HG03432 (cell line): ENCODE data around the gene MPZL1.
"Not testable (repeated sequence)": the region's sequence is repeated elsewhere in the genome, so short reads cannot be mapped to it uniquely, and the experiment has no call there.

Experiments used
- ATAC-seq: cut with Tn5 transposase; IDR thresholded peaks from one replicate; pipeline ENCODE4 v1.9.1; 2021; ENCODE audit warnings: mild to moderate bottlenecking, moderate library complexity; ENCODE audit not compliant: unreplicated experiment

MPZL1 gene

DNA sequence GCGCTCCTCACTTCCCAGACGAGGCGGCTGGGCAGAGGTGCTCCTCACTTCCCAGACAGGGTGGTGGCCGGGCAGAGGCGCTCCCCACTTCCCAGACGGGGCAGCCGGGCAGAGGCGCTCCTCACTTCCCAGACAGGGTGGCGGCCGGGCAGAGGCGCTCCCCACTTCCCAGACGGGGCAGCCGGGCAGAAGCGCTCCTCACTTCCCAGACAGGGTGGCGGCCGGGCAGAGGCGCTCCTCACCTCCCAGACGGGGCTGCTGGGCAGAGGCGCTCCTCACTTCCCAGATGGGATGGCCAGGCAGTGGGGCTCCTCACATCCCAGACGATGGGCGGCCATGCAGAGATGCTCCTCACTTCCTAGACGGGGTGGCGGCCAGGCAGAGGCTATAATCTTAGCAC lies 84.5 kb downstream of the MPZL1 start:
- not testable (repeated sequence) for ATAC-seq

DNA sequence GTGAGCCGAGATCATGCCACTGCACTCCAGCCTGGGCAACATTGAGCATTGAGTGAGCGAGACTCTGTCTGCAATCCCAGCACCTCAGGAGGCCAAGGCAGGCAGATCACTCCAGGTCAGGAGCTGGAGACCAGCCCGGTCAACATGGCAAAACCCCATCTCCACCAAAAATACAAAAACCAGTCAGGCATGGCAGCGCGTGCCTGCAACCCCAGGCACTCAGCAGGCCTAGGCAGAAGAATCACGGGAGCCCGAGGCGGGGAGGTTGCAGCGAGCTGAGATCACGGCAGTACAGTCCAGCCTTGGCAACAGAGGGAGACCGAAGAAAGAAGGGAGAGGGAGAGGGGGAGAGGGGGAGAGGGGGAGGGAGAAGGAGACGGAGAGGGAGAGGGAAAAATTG lies 84.9 kb downstream of the MPZL1 start:
- ATAC-seq, result not testable (repeated sequence)

DNA sequence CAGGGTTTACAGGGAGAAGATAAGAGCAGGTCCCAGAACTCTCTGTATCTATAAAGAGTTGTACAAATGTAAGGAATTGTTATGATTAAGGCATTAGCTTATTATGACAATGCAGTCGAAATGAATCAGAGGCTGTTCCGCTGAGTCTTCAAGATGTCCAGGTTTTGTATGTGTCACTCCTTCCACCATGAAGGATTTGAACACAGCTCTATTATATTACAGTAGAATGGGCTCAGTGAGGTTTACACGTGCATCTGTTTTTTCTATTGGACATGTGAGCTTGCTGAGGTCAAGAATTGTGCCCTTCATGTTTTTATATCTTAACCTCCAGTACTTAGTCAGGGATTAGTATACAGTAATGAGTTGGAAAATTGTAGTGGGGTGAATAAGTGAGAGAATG lies 86.3 kb downstream of the MPZL1 start:
- ATAC-seq, result no peak

DNA sequence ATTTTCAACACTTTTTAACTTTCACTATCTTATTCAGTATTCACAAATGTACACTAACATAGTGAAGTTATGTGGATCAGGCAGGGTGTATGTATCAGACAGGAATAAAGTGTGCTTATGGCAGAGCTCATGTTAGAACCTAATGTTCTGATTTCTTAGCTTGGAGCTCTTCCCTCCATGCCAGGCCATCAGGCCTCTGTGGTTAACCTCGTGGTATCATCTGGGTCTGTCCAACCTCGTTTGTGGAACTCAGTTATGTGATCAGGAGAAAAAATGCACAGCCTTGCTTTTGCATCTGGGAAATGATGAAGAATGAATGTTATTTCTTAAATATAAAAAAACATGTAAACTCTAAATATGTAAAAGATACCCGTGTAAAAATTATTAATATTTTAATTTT lies 86.9 kb downstream of the MPZL1 start:
- ATAC-seq, result no peak

DNA sequence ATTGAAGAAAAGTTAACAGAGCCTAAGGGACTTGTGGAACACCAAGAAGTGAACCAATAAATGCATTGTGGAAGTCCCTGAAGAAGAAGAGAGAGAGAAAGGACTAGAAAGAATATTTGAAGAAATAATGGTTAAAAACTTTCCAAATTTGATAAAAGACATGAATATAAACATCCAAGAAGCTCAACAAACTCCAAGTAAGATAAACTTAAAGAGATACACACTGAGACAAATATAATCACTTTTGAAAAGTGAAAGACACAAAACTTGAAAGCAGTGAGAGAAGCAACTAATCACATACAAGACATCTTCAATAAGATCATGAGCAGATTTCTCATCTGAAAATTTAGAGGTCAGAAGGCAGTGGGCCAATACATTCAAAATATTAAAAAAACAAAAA lies 91.2 kb downstream of the MPZL1 start:
- no peak for ATAC-seq

DNA sequence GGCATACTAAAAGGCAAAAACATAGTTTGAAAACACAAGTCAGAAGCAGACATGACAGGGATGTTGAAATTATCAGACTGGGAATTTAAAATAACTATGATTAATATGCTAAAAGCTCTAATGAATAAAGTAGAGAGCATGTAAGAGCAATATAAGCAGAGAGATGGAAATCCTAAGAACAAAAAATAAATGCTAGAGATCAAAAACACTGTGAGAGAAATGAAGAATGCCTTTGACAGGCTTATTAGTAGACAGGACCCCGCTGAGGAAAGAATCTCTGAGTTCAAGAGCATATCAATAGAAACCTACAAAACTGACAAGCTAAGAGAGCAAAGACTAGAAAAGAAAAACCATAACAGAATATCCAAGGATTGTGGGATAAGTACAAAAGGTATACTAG lies 93.9 kb downstream of the MPZL1 start:
- ATAC-seq, result no peak

DNA sequence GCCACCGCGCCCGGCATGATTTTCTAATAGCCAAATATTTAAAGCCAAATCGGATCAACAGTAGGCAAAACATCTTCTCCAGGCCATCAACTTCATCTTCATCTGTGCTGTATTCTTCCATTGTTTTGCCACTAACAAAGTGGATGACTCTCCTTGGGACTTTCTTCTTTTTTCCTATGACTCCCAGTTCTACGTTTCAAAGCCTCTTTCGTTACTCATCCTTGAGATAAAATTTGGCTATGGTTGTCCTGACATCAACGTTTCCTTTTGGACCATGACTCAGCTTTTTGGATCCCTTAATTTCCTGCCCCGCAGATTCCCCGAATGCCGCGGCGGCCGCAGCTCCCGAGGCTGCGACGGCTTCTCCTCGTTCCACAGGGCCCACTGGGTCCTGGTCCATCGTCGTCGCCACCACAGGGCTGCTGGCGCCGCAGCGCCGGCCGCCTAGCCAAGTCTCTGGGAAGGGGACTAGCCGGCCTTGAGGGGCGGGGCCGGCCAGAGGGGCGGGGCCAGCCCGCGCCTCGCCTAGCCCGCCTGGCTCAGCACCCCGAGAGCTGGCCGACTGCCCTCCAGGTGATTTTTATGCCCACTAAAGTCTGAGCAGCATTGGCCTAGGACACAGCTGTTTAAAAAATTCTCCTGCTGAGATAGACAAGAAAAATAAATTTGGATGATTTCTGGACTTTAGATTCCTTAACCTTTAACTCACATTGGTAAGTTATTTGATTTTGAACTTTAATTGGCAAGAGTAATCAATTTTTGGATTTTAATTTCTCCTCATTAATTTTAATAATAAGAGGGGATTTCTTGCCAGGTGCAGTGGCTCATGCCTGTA lies 98.3 kb downstream of the MPZL1 start:
- peak; percentile 86 for ATAC-seq

DNA sequence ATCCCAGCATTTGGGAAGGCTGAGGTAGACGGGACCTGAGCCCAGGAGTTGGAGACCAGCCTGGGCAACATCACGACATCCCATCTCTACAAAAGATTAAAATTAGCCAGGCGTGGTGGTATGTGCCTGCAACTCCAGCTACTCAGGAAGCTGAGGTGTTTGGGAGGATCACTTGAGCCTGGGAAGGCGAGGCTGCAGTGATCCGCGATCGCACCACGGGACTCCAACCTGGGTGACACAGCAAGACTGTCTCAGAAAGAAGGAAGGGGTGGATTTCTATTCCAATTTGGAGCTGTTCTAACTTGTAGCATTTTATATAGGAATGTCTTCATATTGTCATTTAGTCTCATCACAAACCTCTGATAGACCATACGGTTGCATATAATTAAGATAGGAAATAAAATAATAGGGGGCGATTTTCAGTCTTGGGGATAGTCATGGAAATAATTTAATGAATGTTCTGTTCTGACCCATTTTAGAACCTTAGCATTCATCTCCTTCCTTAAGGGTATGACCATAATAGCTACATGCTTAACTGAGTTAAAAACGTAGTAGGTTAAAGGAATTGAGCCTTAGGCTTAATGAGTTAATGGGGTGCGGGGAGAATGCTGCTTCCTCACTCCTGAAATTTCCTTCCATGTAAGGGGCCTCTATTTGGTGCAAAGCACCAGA lies 99.0 kb downstream of the MPZL1 start:
- ATAC-seq, result no peak

DNA sequence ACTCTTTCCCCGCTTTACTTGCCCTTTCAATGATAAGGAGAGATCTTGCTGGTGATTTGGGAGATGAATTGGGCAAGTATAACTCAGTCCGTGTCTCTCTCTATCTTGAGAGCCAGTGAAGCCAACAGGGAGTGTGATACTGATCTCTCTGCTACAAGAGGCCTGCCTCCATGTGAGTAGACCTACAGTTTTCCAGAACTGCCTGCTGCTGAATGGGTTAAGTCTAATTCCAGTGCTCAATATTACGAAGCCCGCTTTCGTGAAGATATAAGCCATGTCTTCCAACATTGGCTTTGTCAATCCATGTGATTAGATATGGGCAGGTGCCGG lies 99.5 kb downstream of the MPZL1 start:
- no peak for ATAC-seq

DNA sequence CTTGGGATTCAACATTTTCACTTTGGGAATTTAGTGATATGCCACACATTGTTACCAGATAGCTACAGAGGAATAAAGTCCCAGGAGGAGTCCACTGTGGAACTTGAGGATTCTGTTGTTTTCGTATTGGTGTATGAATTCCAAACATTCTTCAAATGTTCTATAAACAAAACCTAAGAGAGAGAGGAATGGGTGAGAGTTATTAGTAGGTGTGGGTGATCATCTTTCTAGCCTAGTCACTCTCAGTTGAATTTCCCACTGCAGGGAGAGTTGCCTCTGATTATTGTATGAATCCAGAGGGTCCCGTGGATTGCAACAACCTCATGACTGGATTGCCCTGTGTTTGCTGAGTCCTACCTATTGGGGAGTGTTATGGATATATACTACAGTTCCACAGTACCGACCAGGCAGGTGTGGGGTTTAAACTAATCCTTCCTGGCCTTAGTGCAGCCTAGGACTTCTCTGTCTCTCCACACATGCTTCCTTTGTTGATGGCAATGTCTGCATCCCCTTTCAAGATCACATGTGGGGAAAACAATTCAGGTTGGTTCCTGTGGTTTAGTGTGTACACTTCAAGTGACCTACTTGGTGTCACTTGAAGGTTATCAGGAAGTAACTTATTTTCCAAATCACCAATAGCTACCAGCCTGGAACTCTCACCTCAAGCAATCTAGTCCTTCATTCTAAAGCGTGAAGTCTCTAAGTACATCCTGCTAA lies 100.3 kb downstream of the MPZL1 start:
- ATAC-seq, result no peak

DNA sequence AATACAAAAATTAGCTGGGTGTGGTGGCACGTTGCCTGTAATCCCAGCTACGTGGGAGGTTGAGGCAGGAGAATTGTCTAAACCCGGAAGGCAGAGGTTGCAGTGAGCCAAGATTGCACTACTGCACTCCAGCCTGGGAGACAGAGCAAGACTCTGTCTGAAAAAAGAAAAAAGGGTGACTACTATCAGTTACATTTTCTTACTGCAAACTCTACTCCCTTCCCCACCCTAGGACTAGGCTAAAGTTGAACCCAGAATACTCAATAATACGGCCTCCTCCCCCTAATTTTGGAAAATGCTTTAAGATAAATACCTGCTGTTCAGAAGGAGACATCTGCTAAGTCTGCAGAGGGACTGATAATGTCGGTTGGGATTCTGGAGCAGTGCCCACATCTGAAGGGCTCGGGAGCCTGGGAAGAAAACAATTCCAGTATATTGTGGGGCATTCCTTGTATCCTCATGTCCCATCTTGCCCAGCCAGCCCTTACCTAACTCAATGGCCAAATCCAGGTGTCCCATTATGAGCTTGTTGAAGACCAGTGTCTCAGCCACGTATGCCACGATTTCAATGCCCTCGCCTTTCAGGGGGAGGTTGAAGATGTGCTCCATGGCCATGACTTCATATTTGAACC lies 102.5 kb downstream of the MPZL1 start:
- no peak for ATAC-seq

DNA sequence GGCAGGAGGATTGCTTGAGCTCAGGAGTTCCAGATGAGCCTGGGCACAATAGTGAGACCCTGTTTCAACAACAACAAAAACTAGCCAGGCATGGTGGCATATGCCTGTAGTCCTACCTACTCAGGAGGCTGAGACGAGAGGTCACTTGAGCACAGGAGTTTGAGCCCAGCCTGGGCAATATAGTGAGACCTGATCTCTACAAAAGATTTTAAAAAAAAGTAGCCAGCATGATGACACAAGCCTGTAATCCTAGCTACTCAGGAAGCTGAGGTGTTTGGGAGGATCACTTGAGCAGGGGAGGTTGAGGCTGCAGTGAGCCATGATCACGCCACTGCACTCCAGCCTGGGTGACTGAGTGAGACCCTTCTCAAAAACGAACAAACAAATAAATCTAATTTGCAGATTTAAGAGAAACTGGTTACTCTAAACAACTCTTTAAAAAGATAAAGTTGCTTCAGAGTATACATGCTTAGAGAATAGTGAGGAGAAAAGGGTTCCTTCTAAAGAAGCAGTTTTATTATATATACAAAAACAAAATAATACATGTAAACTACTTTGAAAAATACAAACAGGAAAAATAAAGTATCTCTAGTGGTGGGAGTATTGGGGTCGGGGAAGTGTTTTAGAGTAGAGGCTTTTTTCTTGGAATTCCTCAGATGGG lies 103.8 kb downstream of the MPZL1 start:
- ATAC-seq, result no peak

DNA sequence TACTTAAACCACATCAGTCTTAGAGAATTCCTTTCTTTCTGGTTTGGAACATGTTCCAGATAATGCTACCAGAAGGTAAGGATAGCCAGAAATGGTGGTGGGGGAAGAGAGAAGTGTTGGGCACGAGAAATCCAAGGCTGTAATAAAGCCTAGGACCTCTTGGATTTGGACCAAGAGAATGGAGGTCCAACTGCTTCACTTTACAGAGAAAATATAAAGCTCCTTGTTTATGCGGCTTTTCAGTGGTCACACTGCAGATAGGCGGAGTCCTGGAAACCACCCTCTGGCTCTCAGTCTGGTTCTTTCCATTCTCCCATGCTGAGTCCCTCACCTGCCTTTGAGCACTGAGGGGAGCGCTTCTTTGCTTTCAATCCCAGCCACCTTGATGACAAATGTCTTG lies 104.3 kb downstream of the MPZL1 start:
- ATAC-seq, result no peak

DNA sequence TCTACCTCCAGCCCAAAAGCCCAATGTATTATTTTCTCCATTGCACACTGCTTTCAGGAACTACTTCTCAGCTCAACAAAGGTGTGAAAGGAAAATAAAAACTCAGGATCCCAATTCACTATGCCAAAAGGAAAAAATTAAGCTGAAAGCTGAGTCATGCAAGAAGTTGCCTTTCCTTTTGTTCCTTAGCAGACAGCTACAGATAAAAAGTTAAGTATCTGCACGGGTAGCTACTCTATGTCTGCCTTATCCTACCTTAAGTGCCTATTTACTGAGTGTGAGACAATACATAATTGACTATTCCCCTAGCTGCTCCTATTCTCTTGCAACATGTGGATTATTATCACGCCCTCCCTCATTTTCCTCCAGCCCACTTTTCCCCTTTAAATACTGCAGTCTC lies 108.1 kb downstream of the MPZL1 start:
- ATAC-seq, result no peak

DNA sequence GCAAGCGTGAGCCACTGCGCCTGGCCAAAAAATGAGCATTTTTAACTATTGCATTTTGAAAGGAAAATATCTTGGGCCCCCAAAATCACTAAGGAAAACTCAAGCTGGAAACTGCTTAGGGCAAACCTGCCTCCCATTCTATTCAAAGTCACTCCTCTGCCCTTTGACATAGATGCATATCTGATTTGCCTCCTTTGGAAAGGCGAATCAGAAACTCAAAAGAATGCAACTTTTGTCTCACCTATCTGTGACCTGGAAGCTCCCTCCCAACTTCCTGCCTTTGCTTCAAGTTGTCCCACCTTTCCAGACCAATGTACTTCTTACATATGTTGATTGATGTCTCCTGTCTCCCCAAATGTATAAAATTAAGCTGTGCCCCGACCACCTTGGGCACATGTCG lies 108.9 kb downstream of the MPZL1 start:
- ATAC-seq, result not testable (repeated sequence)

DNA sequence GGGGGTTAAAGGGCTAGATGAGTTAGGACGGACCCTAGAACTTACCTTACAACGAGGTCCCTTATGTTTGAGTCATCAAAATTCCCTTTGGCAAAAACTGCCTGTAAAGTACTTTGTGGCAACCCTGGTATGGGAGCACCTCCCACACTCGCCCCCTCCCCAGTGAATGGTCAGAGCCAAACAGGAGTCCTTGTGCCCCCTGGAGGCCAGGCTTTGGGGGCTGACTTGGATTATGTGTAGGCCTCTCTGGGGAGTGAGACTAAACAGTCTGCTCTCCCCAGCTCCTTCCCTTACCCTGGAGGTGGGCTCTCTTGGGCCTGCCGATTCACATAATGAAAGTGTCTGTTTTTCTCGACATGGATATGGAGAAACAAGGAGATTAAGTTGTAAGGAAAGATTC lies 110.9 kb downstream of the MPZL1 start:
- ATAC-seq, result no peak

DNA sequence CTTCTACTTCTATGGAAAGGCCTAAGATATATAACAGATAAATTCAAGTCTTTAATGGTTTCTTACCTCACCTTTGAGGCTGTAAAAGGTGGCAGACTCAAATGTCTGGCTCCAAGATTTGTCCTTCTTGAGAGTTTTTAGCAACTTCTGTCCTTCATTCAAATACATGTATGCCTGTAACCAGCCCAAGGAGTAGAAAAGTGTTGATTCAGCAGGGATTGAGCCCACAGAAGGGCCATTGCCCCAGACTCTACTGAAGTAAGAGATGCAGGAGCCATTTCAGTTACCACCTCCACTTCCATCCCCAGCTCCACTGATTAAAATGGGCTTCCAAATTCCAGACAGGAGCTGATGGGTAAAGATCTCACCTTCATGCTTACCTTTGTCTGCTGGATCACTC lies 112.1 kb downstream of the MPZL1 start:
- no peak for ATAC-seq

DNA sequence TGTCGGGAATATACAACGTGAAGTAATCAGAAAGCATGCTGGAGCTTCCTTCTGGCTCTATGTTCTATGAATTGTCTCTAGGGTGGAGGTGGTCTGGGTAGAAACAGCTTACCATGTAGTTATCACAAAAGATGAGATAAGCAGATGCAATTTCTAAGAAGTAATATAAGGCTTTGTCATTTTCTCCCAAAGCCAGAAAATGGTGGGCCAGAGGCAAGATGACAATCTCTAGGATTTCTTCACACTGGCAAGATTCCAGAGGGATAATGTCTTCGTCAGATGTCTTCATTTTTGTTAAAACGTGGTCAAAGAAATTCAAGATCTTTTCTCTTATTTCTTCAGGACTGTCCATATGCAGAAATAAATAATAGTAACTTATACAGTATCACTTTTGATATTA lies 114.4 kb downstream of the MPZL1 start:
- ATAC-seq, result no peak

DNA sequence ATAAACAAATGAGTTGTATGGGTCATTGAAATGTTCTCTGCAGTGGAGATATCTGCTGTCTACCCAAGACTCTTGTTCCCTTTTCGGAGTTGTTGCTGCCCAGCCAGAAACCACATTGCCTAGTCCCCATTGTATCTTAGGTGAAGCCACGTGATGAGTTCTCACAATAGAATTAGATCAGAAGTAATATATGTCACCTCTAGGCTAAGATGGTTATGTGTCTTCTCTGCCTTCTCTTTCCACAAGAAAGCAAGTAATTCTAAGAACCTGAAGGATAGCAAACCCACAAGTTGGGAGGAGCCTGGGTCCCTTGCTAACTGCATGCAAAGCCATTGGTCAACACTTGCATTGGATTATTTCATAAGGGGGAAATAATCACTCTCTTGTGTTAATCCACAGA lies 115.5 kb downstream of the MPZL1 start:
- no peak for ATAC-seq

DNA sequence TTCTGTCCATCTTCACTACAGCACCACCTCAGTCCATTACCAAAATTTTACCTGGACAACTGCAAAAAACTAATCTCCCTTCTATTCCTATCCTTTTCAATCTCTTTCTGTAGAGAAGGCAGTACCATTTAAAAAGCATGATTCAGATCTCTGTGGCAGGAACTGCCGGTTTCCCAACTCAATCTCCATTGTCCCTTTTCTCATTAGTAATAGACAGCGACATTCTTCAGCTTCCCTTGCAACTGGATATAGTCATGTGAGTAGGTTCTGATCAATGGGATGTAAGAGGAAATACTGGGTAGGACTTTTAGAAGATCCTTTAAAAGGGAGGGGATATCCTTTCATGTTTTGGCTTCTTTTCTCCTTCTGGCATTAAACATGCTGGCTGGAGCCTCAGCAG lies 117.2 kb downstream of the MPZL1 start:
- no peak for ATAC-seq
